ENCODE results near the gene ALOX15B.
A peak's percentile ranks its signal among the peaks of the same experiment; 100 is the strongest.

DNA sequence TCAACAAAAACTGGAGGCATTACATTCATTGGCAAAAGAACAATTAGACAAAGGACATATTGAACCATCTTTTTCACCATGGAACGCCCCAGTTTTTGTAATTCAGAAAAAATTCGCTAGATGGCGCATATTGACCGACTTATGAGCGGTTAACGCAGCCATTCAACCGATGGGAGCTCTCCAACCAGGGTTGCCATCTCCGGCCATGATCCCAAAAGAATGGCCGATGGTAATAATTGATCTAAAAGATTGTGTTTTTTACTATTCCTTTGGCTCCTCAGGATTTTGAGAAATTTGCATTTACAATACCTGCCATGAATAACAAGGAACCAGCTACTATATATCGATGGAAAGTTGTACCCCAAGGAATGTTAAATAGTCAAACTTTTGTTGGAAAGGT lies 21.4 kb downstream of the ALOX15B start:
- TF ChIP-seq, protein P1, sequence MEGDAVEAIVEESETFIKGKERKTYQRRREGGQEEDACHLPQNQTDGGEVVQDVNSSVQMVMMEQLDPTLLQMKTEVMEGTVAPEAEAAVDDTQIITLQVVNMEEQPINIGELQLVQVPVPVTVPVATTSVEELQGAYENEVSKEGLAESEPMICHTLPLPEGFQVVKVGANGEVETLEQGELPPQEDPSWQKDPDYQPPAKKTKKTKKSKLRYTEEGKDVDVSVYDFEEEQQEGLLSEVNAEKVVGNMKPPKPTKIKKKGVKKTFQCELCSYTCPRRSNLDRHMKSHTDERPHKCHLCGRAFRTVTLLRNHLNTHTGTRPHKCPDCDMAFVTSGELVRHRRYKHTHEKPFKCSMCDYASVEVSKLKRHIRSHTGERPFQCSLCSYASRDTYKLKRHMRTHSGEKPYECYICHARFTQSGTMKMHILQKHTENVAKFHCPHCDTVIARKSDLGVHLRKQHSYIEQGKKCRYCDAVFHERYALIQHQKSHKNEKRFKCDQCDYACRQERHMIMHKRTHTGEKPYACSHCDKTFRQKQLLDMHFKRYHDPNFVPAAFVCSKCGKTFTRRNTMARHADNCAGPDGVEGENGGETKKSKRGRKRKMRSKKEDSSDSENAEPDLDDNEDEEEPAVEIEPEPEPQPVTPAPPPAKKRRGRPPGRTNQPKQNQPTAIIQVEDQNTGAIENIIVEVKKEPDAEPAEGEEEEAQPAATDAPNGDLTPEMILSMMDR (IDR thresholded peaks at IDR 0.05), result peak; percentile 77
- TF ChIP-seq EZH2 (IDR thresholded peaks at IDR 0.05), result no peak
